ENCODE measurements around the gene COL4A6. TPM values are rescaled to one million over a fixed set of nuclear protein-coding genes. Genes with fewer than 3 reads are reported as not detected.
A peak's percentile ranks its signal among the peaks of the same experiment; 100 is the strongest.

Gene COL4A6
- 0.28 and 0.36 TPM in 2 replicates for total RNA-seq (2012; rRNA removed)
- 0.69 and 0.74 TPM in 2 replicates for polyA plus RNA-seq (2012; rRNA removed)
- polyA plus RNA-seq (2012; cell fraction: cytosol; rRNA removed): 0.41 and 0.48 TPM in 2 replicates
- 1.3 and 2.3 TPM in 2 replicates for polyA plus RNA-seq (2012; cell fraction: nucleus; rRNA removed; ENCODE audit: low replicate concordance)
- Bru-seq, nascent RNA: percentile 39 among the genes with signal in this experiment
- percentile 36 among the genes with signal in this experiment for BruChase-seq, experiment 1, labeled RNA remaining after a 6-hour chase
- percentile 39 among the genes with signal in this experiment for BruChase-seq, experiment 2, labeled RNA remaining after a 2-hour chase
- long read RNA-seq, partial matches to known transcripts: 3 of 6 reads
- long read RNA-seq, other reads (novel, unspliced or antisense): 2 of 6 reads

- in situ Hi-C loops (cut with MboI; ENCODE audit: low sequenced_read_pairs) (no loop called here), dilution Hi-C loops (cut with HindIII; ENCODE audit: low sequenced_read_pairs, unreplicated experiment) (no loop called here), intact Hi-C loops (cut with micrococcal nuclease) (loop anchor here (2.0 kb wide), 1 partner anchor 213 kb away; no protein-coding TSS in a partner anchor)
- H3K9ac ChIP-seq (ENCODE audit: low read depth, low read length): peak within 1 kb of the TSS; percentile 39; the same call in 1 of the 2 replicates
- peak within 1 kb of the TSS; percentile 55; the same call in 1 of the 2 replicates for H2BK120ac ChIP-seq (ENCODE audit: low read depth, low read length)
- H2BK20ac ChIP-seq (ENCODE audit: low read depth, low read length): no peak within 1 kb of the TSS
- H3K4me3 ChIP-seq (ENCODE audit: insufficient read depth, low read depth, low read length): peak within 1 kb of the TSS; percentile 89
- no peaks in the 10 kb centered on the region for H4K20me1 ChIP-seq (ENCODE audit: insufficient read depth, low read length)
- POLR2A ChIA-PET (ENCODE audit: unreplicated experiment): no interaction called here
- H3K56ac ChIP-seq (ENCODE audit: extremely low read depth, insufficient read depth, low read length): no peak within 1 kb of the TSS
- peak; percentile 45; the same call in 1 of the 2 replicates for ATAC-seq (ENCODE audit: low read depth)
- H4K91ac ChIP-seq (ENCODE audit: insufficient read depth, low read depth, low read length): peak within 1 kb of the TSS; percentile 20; the same call in 1 of the 2 replicates
- no peak within 1 kb of the TSS for H2BK15ac ChIP-seq (ENCODE audit: low read depth, low read length)
- no peaks in the 10 kb centered on the region for H3K9me1 ChIP-seq (ENCODE audit: insufficient read depth, low read length)
- H2BK5ac ChIP-seq (ENCODE audit: low read depth, low read length, poor library complexity, severe bottlenecking): no peak within 1 kb of the TSS
- H2AK5ac ChIP-seq (ENCODE audit: low read depth, low read length): no peak within 1 kb of the TSS
- peak within 1 kb of the TSS; percentile 98 for H3K4me2 ChIP-seq (ENCODE audit: low read depth, low read length)
- peaks cover 5% of the 10 kb centered on the region for H3K27me3 ChIP-seq (ENCODE audit: control insufficient read depth, insufficient read depth, low read length)
- H3K4ac ChIP-seq (ENCODE audit: low read depth, low read length): peak within 1 kb of the TSS; percentile 58
- H3K14ac ChIP-seq (replicated peaks; ENCODE audit: low read depth, low read length): 0 out of 2 replicates have a peak within 1 kb of the TSS, but pooled peaks have one; percentile 23
- no peaks in the 10 kb centered on the region for H3K4me1 ChIP-seq (ENCODE audit: control insufficient read depth, insufficient read depth, low read length)
- H3K36me3 ChIP-seq (ENCODE audit: control insufficient read depth, insufficient read depth, low read length): no peaks in the 10 kb centered on the region
- H3K23ac ChIP-seq (ENCODE audit: low read depth, low read length): peak within 1 kb of the TSS; percentile 66; the same call in 1 of the 2 replicates
- H2AK9ac ChIP-seq (replicated peaks; ENCODE audit: low read depth, low read length, poor library complexity): no peak within 1 kb of the TSS
- no peak within 1 kb of the TSS for H4K5ac ChIP-seq (ENCODE audit: low read depth, low read length)
- no CpG with 5 or more reads among the region's 16 CpGs for WGBS, 2 experiments (ENCODE audit: extremely low coverage in 2 of 2, insufficient read length in 1 of 2)
- DNase-seq: no peak
- H2AFZ ChIP-seq (replicated peaks; ENCODE audit: low read length, poor library complexity): peak within 1 kb of the TSS; percentile 79
- CTCF ChIA-PET: no interaction called here
- H3K18ac ChIP-seq (ENCODE audit: low read depth, low read length): no peak within 1 kb of the TSS
- H3K27ac ChIP-seq (ENCODE audit: insufficient read depth, low read length): peak within 1 kb of the TSS; percentile 9; the same call in 1 of the 2 replicates
- no peaks in the 10 kb centered on the region for H3K9me3 ChIP-seq (ENCODE audit: control insufficient read depth, insufficient read depth, low read length)
- BruUV-seq (replicated peaks): no TSS peak
- H4K8ac ChIP-seq (ENCODE audit: low read depth in 2 of 2, low read length in 2 of 2): peak within 1 kb of the TSS in 1 of 2 experiments; percentile 44; a peak in 1 of 4 replicates
- 0 out of 4 replicates have a peak, but pooled peaks cover 0 to 3% of the 10 kb centered on the region in 2 experiments for H3K79me1 ChIP-seq (ENCODE audit: low read depth in 1 of 2, low read length in 2 of 2)
- TF ChIP-seq RFX5 (IDR thresholded peaks at IDR 0.05; ENCODE audit: low read depth, low read length) (no peak), CEBPB (IDR thresholded peaks at IDR 0.05; ENCODE audit: low read depth, low read length) (no peak), ELK1 (IDR thresholded peaks at IDR 0.05; ENCODE audit: borderline replicate concordance, low read depth, low read length) (no peak), MAFK (IDR thresholded peaks at IDR 0.05; ENCODE audit: low read depth, low read length) (no peak), BHLHE40 (IDR thresholded peaks at IDR 0.05; ENCODE audit: low read depth, low read length) (no peak), RCOR1 (IDR thresholded peaks at IDR 0.05; ENCODE audit: insufficient replicate concordance, low read length) (no peak), NFE2L2 (IDR thresholded peaks at IDR 0.05; ENCODE audit: low read depth, low read length) (no peak), POLR2A (IDR thresholded peaks at IDR 0.05; ENCODE audit: low read depth, low read length) (no peak), CHD1 (IDR thresholded peaks at IDR 0.05; ENCODE audit: low read depth, low read length) (no peak), FOS (IDR thresholded peaks at IDR 0.05; ENCODE audit: low read depth, low read length) (no peak), MXI1 (IDR thresholded peaks at IDR 0.05; ENCODE audit: borderline replicate concordance, low read depth, low read length) (no peak), SMC3 (IDR thresholded peaks at IDR 0.05; ENCODE audit: low read depth, low read length) (no peak), USF2 (IDR thresholded peaks at IDR 0.05; ENCODE audit: low read depth, low read length) (no peak), RAD21 (IDR thresholded peaks at IDR 0.05; ENCODE audit: low read length) (no peak)
These were observed at the start of gene COL4A6 for GRCh38 chrX:108438110-108438623. COL4A6 (minus strand) TSS chrX:108438422; CDS start chrX:108438196, 226 bp downstream.
